Measurements from ENCODE around the gene CNIH3.
"Not testable (repeated sequence)": the region's sequence is repeated elsewhere in the genome, so short reads cannot be mapped to it uniquely, and the experiment has no call there.

Gene CNIH3

GRCh38 chr1:224684979-224685425 is 68.9 kb downstream of the CNIH3 start:
- TF ChIP-seq, protein P1, sequence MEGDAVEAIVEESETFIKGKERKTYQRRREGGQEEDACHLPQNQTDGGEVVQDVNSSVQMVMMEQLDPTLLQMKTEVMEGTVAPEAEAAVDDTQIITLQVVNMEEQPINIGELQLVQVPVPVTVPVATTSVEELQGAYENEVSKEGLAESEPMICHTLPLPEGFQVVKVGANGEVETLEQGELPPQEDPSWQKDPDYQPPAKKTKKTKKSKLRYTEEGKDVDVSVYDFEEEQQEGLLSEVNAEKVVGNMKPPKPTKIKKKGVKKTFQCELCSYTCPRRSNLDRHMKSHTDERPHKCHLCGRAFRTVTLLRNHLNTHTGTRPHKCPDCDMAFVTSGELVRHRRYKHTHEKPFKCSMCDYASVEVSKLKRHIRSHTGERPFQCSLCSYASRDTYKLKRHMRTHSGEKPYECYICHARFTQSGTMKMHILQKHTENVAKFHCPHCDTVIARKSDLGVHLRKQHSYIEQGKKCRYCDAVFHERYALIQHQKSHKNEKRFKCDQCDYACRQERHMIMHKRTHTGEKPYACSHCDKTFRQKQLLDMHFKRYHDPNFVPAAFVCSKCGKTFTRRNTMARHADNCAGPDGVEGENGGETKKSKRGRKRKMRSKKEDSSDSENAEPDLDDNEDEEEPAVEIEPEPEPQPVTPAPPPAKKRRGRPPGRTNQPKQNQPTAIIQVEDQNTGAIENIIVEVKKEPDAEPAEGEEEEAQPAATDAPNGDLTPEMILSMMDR (conservative IDR thresholded peaks at IDR 0.05; ENCODE audit: control insufficient read depth, insufficient read depth, low read depth, low read length), result no peak
- no peak overlapping the region for H3K4me3 ChIP-seq (ENCODE audit: control insufficient read depth, low read depth, low read length)
- DNase-seq (ENCODE audit: low read depth), result no peak

GRCh38 chr1:224686140-224686539 is 70.0 kb downstream of the CNIH3 start:
- not testable (repeated sequence) for H3K4me3 ChIP-seq (ENCODE audit: control insufficient read depth, low read depth, low read length); DNase-seq (ENCODE audit: low read depth)

- H3K4me3 ChIP-seq (ENCODE audit: control insufficient read depth, low read depth, low read length), result no peak overlapping the region
- DNase-seq (ENCODE audit: low read depth), result no peak
- TF ChIP-seq, protein P1 (conservative IDR thresholded peaks at IDR 0.05; ENCODE audit: control insufficient read depth, insufficient read depth, low read depth, low read length), result no peak
Measured at GRCh38 chr1:224687465-224687864, 71.3 kb downstream of the CNIH3 start.

DNA sequence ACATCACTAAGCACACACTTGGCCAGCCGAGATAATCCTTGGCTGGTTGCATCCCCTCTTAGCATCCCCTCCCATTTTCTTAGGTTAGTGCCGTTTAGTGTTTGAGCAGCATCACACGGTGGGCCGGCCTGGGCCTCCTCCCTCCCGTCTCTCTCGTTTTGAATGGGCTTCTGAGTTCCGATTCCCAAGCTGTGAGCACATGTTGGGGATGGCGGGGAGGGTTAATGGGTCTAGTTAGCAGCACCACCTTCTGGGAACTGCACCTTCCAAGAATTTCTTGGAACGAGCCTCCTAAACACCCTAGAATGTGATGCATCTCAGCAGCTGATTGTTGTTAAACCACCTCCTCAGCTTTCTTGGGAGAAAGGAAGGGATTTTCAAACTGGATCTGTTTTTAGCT is 73.3 kb downstream of the CNIH3 start:
- no peak for DNase-seq (ENCODE audit: low read depth)
- TF ChIP-seq, protein P1 (conservative IDR thresholded peaks at IDR 0.05; ENCODE audit: control insufficient read depth, insufficient read depth, low read depth, low read length), result no peak
- H3K4me3 ChIP-seq (ENCODE audit: control insufficient read depth, low read depth, low read length), result no peak overlapping the region

DNA sequence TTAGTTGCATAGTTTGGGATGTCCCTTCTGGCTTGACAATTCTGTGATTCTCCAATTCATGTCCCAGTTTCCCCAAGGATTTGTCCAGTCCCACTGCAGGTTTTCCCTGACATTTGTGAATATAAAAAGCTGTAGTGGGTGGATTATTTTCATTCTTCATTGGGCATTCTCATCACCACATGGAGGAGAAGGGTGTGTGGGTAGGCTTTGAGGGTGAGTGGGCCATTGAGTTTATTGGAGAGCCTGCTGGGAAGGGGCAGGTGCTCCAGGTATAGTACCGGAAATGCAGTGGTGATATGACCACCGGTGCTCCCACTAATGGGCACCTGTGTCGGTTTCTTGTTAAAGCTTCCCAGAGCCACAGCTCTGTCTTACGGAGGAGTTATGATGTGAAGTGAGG is 74.5 kb downstream of the CNIH3 start:
- no peak overlapping the region for H3K4me3 ChIP-seq (ENCODE audit: control insufficient read depth, low read depth, low read length)
- TF ChIP-seq, protein P1 (conservative IDR thresholded peaks at IDR 0.05; ENCODE audit: control insufficient read depth, insufficient read depth, low read depth, low read length), result no peak
- no peak for DNase-seq (ENCODE audit: low read depth)

- no peak for DNase-seq (ENCODE audit: low read depth)
- H3K4me3 ChIP-seq (ENCODE audit: control insufficient read depth, low read depth, low read length), result no peak overlapping the region
- TF ChIP-seq, protein P1 (conservative IDR thresholded peaks at IDR 0.05; ENCODE audit: control insufficient read depth, insufficient read depth, low read depth, low read length), result no peak
Measured at GRCh38 chr1:224691148-224691925, 75.2 kb downstream of the CNIH3 start.

DNA sequence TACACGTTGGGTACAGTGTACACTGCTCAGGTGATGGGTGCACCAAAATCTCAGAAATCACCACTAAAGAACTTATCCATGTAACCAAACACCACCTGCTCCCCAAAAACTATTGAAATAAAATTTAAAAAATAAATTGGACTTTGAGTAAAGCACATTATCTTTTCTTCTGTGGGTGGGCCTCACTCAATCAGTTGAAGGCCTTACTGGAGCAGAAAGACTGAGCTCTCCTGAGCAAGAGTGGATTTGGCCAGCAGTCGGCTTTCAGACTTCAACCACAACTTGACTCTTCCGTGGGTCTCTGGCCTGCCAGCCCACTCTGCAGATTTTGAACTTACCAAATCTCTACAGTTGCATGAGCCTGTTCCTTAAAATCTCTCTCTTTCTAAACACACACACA is 78.9 kb downstream of the CNIH3 start:
- TF ChIP-seq, protein P1 (conservative IDR thresholded peaks at IDR 0.05; ENCODE audit: control insufficient read depth, insufficient read depth, low read depth, low read length), result no peak
- no peak overlapping the region for H3K4me3 ChIP-seq (ENCODE audit: control insufficient read depth, low read depth, low read length)
- no peak for DNase-seq (ENCODE audit: low read depth)
